Measurements from ENCODE around the gene EMC6. TPM values are rescaled to one million over a fixed set of nuclear protein-coding genes. Genes with fewer than 3 reads are reported as not detected.

EMC6 gene
- total and polyA plus RNA-seq, 2 of the 13 experiments (the other 11 are each of a cell fraction or from before 2014, with no cell fraction given): 45.1 to 47.7 TPM

- TF ChIP-seq CSRNP1 (CRISPR knock-in tag; IDR thresholded peaks at IDR 0.05) (peak; percentile 12; the same call in 1 of the 2 replicates), KLF12 (CRISPR knock-in tag; IDR thresholded peaks at IDR 0.05; ENCODE audit: borderline replicate concordance) (peak; percentile 65; the same call in 1 of the 2 replicates), ZNF44 (CRISPR knock-in tag; IDR thresholded peaks at IDR 0.05) (peak; percentile 82), ZNF670 (CRISPR knock-in tag; IDR thresholded peaks at IDR 0.05; ENCODE audit: borderline replicate concordance) (no peak), ZNF605 (CRISPR knock-in tag; IDR thresholded peaks at IDR 0.05) (peak; percentile 71; the same call in 1 of the 2 replicates), ZFP41 (CRISPR knock-in tag; IDR thresholded peaks at IDR 0.05; ENCODE audit: borderline replicate concordance) (no peak), TP53 (CRISPR knock-in tag; conservative IDR thresholded peaks at IDR 0.05) (peak; percentile 58), TOE1 (CRISPR knock-in tag; IDR thresholded peaks at IDR 0.05) (no peak), ZNF770 (CRISPR knock-in tag; IDR thresholded peaks at IDR 0.05) (peak; percentile 37; the same call in 1 of the 2 replicates), HOXA3 (CRISPR knock-in tag; IDR thresholded peaks at IDR 0.05) (peak; percentile 42), SMAD3 (CRISPR knock-in tag; IDR thresholded peaks at IDR 0.05) (no peak), ZNF841 (CRISPR knock-in tag; IDR thresholded peaks at IDR 0.05; ENCODE audit: borderline replicate concordance) (no peak), ZNF547 (CRISPR knock-in tag; IDR thresholded peaks at IDR 0.05) (peak; percentile 84), ARNT2 (CRISPR knock-in tag; IDR thresholded peaks at IDR 0.05; ENCODE audit: low read depth) (peak; percentile 58), ZBTB38 (CRISPR knock-in tag; IDR thresholded peaks at IDR 0.05) (peak; percentile 45; the same call in 1 of the 2 replicates), ZNF557 (CRISPR knock-in tag; IDR thresholded peaks at IDR 0.05) (peak; percentile 45; the same call in 1 of the 2 replicates), DR1 (CRISPR knock-in tag; IDR thresholded peaks at IDR 0.05) (peak; percentile 95), SOX6 (IDR thresholded peaks at IDR 0.05) (no peak), SOX6 (CRISPR knock-in tag; IDR thresholded peaks at IDR 0.05) (peak; percentile 52), TBP (CRISPR knock-in tag; IDR thresholded peaks at IDR 0.05) (peak; percentile 78; the same call in 1 of the 2 replicates), SATB2 (CRISPR knock-in tag; IDR thresholded peaks at IDR 0.05) (0 out of 2 replicates have a peak, but pooled peaks have one; percentile 69), MAZ (IDR thresholded peaks at IDR 0.05; ENCODE audit: borderline replicate concordance, low read depth, low read length) (peak; percentile 88), MAZ (CRISPR knock-in tag; IDR thresholded peaks at IDR 0.05; ENCODE audit: low read depth) (peak; percentile 65), ZNF513 (CRISPR knock-in tag; conservative IDR thresholded peaks at IDR 0.05) (no peak; the same call in 1 of the 2 replicates), ARID2 (CRISPR knock-in tag; IDR thresholded peaks at IDR 0.05; ENCODE audit: borderline replicate concordance) (no peak), POLR2AphosphoS2 (IDR thresholded peaks at IDR 0.05; ENCODE audit: low read depth, low read length) (peak; percentile 81; the same call in 1 of the 2 replicates)
Measured at GRCh38 chr17:3668279-3669084, at the start of gene EMC6, which contains the start of gene TAX1BP3 (continued).

Data from HepG2 (cell line).